ENCODE measurements around the gene LNX1.

The LNX1 gene

DNA sequence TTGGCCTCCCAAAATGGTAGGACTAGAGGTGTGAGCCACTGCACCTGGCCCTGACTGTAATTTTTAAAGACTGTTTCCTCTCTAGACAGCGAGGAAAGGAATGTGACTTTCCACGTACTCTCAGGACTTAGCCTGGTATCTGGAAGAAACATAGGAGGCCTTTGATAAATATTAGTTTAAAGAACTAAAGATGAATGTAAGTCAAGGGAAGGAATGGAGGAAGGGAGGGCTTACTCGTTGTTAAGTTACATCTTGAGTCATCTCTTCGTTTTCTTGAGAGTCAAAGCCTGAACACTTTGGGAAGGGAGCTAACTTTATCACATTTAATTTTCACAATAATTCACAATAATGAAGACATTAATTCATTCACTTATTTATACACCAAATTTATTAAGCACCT is 7.2 kb upstream of the LNX1 start:
- H3K36me3 ChIP-seq (ENCODE audit: control insufficient read depth, insufficient read depth, low read length): no peaks in the 10 kb centered on the region
- TF ChIP-seq, protein P1, sequence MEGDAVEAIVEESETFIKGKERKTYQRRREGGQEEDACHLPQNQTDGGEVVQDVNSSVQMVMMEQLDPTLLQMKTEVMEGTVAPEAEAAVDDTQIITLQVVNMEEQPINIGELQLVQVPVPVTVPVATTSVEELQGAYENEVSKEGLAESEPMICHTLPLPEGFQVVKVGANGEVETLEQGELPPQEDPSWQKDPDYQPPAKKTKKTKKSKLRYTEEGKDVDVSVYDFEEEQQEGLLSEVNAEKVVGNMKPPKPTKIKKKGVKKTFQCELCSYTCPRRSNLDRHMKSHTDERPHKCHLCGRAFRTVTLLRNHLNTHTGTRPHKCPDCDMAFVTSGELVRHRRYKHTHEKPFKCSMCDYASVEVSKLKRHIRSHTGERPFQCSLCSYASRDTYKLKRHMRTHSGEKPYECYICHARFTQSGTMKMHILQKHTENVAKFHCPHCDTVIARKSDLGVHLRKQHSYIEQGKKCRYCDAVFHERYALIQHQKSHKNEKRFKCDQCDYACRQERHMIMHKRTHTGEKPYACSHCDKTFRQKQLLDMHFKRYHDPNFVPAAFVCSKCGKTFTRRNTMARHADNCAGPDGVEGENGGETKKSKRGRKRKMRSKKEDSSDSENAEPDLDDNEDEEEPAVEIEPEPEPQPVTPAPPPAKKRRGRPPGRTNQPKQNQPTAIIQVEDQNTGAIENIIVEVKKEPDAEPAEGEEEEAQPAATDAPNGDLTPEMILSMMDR (IDR thresholded peaks at IDR 0.05): no peak
- H3K4me2 ChIP-seq (ENCODE audit: low read length): no peak overlapping the region
- H3K79me2 ChIP-seq: no peaks in the 10 kb centered on the region
- H3K9me3 ChIP-seq (ENCODE audit: control insufficient read depth, low read length): no peaks in the 10 kb centered on the region
- H3K4me1 ChIP-seq: peaks cover 4% of the 10 kb centered on the region
- no peak overlapping the region for H3K4me3 ChIP-seq (ENCODE audit: low read depth, low read length)
- H3K27me3 ChIP-seq (ENCODE audit: control insufficient read depth, insufficient read depth, low read length): no peaks in the 10 kb centered on the region
- H3K27ac ChIP-seq: no peak overlapping the region
- no peak overlapping the region for H3K9ac ChIP-seq
- no peak overlapping the region for H2AFZ ChIP-seq

DNA sequence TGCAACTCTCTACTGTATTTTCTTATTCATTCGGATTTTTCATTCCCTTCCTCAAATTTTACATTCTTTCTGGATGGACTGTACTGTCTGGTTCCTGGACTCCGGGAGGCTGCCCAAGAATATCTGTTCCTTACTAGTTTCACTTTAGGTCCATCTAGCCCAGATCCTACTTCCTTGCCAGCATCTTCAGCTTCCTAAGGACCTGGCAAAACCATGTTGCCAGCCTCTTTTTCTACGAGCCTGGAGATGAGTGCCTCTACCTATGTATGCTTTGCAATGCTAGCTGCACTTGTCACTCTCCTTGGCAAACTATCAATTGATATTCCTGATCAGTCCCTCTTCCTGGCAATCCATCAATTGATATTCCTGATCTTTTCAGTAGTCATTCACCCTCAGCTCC is 5.6 kb upstream of the LNX1 start:
- H3K4me3 ChIP-seq (ENCODE audit: low read depth, low read length): no peak overlapping the region

DNA sequence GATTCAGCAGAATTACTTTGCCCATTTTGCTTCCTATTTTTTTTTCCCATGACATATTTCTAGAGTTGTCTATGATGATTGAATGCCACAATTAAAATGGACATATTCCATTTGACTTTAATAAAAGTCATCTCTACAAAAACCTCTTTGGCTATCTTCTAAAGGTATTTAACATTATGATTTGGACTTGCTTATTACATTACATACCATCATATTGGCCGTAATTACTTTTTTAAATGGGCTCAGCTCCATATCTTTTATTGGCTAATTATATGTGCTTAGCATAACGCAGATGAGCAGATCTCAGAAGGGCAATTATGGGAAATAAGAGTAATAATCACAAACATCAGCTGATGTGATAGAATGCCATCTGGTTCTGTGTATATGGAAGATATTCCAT is 4.5 kb upstream of the LNX1 start:
- no peaks in the 10 kb centered on the region for H3K79me2 ChIP-seq
- no peaks in the 10 kb centered on the region for H3K9me3 ChIP-seq (ENCODE audit: control insufficient read depth, low read length)
- no peak overlapping the region for H3K4me2 ChIP-seq (ENCODE audit: low read length)
- H3K4me3 ChIP-seq (ENCODE audit: low read depth, low read length): no peak overlapping the region
- no peaks in the 10 kb centered on the region for H3K4me1 ChIP-seq
- H3K9ac ChIP-seq: no peak overlapping the region
- H3K27me3 ChIP-seq (ENCODE audit: control insufficient read depth, insufficient read depth, low read length): no peaks in the 10 kb centered on the region
- H2AFZ ChIP-seq: no peak overlapping the region
- no peaks in the 10 kb centered on the region for H3K36me3 ChIP-seq (ENCODE audit: control insufficient read depth, insufficient read depth, low read length)
- TF ChIP-seq, protein P1 (IDR thresholded peaks at IDR 0.05): no peak
- H3K27ac ChIP-seq: no peak overlapping the region

More for the DNA sequence above, 5.6 kb upstream of the LNX1 start:
- TF ChIP-seq, protein P1 (IDR thresholded peaks at IDR 0.05): no peak
- H3K9me3 ChIP-seq (ENCODE audit: control insufficient read depth, low read length): no peaks in the 10 kb centered on the region
- H3K27ac ChIP-seq: no peak overlapping the region
- no peaks in the 10 kb centered on the region for H3K79me2 ChIP-seq
- H3K9ac ChIP-seq: no peak overlapping the region
- no peak overlapping the region for H3K4me2 ChIP-seq (ENCODE audit: low read length)
- H3K4me1 ChIP-seq: peaks cover 2% of the 10 kb centered on the region
- H3K36me3 ChIP-seq (ENCODE audit: control insufficient read depth, insufficient read depth, low read length): no peaks in the 10 kb centered on the region
- peak overlapping the region; percentile 4 for H2AFZ ChIP-seq
- no peaks in the 10 kb centered on the region for H3K27me3 ChIP-seq (ENCODE audit: control insufficient read depth, insufficient read depth, low read length)

DNA sequence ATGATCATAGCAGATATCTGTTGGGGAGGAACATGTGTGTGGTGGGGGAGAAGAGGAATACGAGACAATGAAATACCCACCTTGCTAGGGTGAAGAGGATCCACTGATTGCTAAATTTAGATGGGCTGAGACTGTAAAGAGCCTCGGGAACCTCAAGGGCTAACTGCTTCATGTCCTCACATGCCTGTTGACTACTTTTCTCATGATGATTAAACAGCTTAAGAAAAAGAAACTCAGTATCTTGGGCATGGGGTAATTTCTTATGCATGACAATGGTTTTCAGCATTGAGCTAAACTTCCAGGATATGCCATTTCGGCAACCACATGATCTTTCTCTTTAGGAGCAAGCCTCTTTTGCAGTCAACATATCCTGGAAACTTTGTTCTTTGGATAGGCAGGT is 3.9 kb upstream of the LNX1 start:
- Histone ChIP-seq H3K36me3 (ENCODE audit: control insufficient read depth, insufficient read depth, low read length) (no peaks in the 10 kb centered on the region), H2AFZ (no peak overlapping the region), H3K9ac (no peak overlapping the region), H3K27me3 (ENCODE audit: control insufficient read depth, insufficient read depth, low read length) (no peaks in the 10 kb centered on the region), H3K9me3 (ENCODE audit: control insufficient read depth, low read length) (no peaks in the 10 kb centered on the region), H3K27ac (no peak overlapping the region), H3K4me2 (ENCODE audit: low read length) (no peak overlapping the region), H3K4me1 (no peaks in the 10 kb centered on the region), H3K4me3 (ENCODE audit: low read depth, low read length) (no peak overlapping the region), H3K79me2 (no peaks in the 10 kb centered on the region)
- TF ChIP-seq, protein P1 (IDR thresholded peaks at IDR 0.05): no peak

DNA sequence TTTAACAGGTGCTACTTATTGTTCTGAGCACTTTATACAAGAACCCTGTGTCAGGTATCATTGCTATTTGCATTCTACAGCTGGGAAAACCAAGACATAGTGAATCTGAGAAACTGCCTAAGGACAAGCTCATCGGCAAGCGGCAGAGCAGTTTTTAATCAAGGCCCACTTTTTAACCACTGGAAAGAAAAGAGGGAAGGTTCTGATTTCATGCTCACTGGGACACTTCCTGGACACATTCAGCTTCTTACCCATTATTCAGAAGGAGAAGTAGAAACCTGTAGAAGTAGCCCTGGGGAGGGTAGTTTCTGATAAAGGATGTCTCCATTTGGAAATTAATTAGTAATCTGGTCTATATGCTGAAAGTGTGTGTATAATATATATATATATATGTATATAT is 2.5 kb upstream of the LNX1 start:
- Histone ChIP-seq H3K4me3 (ENCODE audit: low read depth, low read length) (no peak overlapping the region), H3K4me1 (no peaks in the 10 kb centered on the region), H3K79me2 (no peaks in the 10 kb centered on the region), H3K9me3 (ENCODE audit: control insufficient read depth, low read length) (no peaks in the 10 kb centered on the region), H3K36me3 (ENCODE audit: control insufficient read depth, insufficient read depth, low read length) (no peaks in the 10 kb centered on the region), H3K9ac (no peak overlapping the region), H2AFZ (no peak overlapping the region), H3K27me3 (ENCODE audit: control insufficient read depth, insufficient read depth, low read length) (no peaks in the 10 kb centered on the region), H3K27ac (no peak overlapping the region), H3K4me2 (ENCODE audit: low read length) (no peak overlapping the region)
- TF ChIP-seq, protein P1 (IDR thresholded peaks at IDR 0.05): no peak

All from parathyroid adenoma (tissue), 2 donors.